ENCODE data around the gene TPRKB.
"Not testable (repeated sequence)": the region's sequence is repeated elsewhere in the genome, so short reads cannot be mapped to it uniquely, and the experiment has no call there.

TPRKB gene

DNA sequence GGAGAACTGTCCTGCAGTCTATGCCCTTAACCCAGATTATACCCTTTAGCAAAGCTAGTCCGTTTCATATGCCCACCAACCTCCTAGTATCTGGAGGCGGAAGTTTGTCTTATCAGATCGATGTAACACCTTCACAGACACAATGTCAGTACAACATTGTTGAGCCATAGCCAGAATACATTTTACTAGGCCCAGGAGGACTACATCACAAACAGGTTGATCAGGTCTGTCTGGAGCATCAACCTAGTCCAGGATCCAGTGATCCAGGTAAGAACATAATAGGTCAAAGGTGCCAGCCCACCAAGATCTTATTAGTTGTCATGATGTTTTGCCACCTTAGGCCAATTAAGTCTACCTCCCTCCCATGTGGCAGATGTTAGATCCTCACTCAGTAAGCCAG is 2.0 kb upstream of the TPRKB start:
- no peak for DNase-seq (ENCODE audit: low read depth)

DNA sequence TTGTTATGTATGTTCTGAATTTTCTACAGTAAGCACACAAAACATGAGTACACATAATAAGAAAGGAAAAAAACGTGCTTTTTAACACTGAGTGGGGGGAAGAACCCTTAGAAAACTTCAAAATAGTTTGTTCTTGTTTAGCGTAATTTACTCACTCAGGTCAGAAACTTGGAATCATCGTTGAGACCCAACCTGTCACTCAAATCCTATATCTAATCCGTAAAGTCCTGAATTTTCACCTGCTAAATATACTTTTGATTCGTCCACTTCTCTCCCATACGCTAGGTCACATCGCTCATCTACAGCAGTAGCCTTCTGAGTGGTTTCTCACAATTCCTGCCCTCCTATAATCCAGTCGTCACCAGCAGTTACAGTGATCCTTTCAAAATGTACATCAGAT is 767 bp downstream of the TPRKB start:
- DNase-seq (ENCODE audit: low read depth) = no peak

DNA sequence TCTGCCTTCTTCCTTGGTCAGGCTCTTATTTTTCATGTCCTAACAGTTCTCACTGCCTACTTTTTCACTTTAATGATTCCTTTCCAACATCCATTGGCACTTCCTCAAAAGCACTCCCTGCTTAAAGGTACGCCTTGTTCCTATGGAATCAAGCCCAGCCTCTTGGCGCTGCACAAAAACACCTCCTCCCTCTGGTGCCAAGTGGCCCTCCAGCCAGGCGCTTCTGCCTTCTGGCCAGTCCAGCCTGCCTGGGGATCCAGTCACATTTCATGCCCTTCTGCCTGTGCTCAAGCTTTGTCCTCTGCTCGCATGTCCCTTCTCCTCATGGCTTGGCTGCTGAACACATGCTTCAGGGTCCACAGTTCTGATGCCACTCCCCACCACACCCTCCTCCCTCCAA is 6.3 kb downstream of the TPRKB start:
- no peak for DNase-seq (ENCODE audit: low read depth)

DNA sequence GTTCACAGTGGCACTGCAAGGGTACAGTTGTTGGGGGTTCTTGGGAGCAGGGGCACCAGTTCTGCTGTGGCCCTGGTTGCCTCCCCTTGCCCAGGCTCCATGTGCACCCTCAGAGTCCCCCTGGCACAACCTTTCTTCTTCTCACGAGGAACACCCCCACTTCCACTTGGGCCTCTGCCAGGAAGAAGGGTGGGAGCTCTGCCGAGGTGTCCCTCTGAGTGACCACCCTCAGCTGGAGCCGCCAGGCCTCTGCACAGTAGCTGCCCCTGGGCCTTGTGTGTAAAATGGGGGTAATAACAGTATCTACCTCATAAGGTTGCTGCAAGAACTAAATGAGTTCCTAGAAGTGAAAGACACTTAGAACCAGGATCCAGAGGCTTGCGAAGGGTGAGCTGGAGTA is 8.4 kb downstream of the TPRKB start:
- DNase-seq (ENCODE audit: low read depth) = no peak

DNA sequence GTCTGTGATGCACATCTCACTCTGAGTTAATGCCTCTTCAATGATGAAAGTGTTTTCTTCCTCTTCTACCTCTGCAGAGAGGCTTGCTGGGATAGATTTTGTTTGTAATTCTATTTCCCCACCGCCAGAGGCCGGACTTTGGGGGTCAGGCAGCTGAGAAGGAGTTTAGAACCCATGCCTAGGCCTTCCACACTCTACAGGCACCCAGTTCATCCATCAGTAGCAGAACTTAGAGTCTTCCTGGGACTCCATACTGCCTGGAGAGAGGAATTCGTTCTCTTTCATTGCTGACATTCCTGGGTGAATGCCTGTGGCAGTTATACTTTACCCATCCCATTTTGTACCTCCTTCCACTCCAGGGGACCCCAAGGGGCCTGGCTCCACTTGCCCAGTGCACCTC is 9.1 kb downstream of the TPRKB start:
- no peak for DNase-seq (ENCODE audit: low read depth)

DNA sequence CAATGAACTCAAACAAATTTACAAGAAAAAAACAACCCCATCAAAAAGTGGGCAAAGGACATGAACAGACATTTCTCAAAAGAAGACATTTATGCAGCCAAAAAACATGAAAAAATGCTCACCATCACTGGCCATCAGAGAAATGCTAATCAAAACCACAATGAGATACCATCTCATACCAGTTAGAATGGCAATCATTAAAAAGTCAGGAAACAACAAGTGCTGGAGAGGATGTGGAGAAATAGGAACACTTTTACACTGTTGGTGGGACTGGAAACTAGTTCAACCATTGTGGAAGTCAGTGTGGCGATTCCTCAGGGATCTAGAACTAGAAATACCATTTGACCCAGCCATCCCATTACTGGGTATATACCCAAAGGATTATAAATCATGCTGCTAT is 10.5 kb downstream of the TPRKB start:
- DNase-seq (ENCODE audit: low read depth) = not testable (repeated sequence)

DNA sequence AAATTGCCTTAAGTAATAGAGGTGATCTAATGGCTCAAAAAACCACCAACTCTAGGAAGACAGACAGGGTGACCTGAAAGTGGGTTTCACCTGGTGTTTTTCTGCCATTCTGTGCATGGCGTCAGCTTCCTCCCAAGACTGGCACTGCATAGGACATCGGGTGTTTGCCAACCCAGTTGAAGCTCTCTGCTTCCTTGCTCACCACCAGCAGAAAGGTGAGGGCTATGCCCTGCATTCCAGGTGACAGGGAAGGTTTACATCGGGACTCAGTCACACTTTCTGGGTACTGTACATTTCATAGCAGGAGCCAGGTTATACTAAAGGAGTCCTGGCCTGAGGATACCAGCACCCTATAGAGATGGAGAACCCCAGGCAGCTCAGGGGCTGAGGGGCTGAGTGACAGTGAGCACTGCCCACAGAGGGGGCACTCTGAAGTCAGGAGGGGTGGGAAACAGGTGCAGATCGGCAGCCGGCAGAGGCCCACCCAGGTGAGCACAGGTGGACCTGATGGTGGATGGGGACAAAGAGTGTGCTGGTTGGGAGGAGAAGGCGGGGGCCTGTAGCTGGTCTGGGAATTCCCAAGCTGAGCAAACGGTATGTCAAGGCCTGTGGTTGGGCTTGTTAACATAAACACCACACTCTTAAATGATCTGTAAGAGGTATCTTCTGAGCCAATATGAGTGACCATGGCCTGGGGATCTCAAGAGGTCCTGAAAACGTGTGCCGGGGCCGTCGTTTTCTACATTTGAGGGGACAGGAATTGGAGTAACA is 18.1 kb downstream of the TPRKB start:
- DNase-seq (ENCODE audit: low read depth) = no peak

DNA sequence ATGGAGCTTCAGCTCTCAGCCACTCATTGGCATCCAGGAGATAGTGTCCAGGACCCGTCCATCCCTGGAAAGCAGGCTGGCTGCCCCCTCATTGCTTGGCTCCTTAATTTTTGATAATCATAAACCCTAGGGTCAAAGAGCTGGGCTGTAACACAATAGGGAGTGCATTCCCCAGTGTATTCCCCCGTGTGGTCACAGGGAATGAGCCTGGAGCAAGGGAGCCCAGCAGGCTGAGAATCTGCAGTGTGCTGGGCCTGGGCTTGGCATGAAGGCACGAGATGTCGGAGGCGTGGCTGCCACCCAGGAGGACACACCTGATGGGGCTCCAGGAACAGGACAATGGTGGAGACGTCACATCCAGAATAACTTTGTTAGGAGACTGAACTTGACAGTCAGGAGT is 18.7 kb downstream of the TPRKB start:
- DNase-seq (ENCODE audit: low read depth) = no peak

DNA sequence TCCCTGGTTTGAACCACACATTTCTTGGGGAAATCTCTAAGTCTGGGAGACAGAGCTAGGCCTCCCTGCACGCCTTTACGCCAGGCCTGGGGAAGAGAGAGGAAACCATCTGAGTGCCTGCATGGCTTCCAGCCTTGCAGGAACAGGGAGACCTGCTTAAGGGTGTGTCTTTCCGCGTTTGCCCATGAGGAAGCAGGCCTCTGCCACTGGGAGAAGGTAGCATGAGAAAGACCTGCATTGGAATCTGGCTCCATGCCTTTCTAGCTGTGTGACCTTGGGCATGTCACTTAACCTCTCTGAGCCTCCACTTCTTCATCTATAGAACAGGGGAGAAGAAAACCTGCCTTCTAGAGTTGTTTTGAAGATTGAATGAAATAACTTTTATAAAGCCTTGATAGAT is 19.4 kb downstream of the TPRKB start:
- DNase-seq (ENCODE audit: low read depth) = not testable (repeated sequence)

DNA sequence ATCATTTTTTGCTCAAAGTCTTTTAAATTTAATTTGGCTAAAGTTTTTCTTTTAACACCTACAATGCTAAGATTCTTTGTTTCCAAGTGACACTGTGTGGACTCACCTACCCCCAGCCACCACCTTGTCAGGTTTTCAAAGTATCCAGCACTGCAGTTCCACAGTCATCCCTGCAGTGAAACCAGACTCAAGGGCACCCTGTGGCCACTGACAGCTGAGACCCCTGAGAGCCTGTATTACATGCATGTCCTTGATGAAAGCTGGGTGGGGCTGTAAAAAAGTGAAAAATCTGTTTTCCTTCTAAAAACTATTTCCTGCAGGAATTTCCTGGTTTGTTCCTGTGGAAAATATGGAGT is 19.9 kb downstream of the TPRKB start:
- DNase-seq (ENCODE audit: low read depth) = no peak

DNA sequence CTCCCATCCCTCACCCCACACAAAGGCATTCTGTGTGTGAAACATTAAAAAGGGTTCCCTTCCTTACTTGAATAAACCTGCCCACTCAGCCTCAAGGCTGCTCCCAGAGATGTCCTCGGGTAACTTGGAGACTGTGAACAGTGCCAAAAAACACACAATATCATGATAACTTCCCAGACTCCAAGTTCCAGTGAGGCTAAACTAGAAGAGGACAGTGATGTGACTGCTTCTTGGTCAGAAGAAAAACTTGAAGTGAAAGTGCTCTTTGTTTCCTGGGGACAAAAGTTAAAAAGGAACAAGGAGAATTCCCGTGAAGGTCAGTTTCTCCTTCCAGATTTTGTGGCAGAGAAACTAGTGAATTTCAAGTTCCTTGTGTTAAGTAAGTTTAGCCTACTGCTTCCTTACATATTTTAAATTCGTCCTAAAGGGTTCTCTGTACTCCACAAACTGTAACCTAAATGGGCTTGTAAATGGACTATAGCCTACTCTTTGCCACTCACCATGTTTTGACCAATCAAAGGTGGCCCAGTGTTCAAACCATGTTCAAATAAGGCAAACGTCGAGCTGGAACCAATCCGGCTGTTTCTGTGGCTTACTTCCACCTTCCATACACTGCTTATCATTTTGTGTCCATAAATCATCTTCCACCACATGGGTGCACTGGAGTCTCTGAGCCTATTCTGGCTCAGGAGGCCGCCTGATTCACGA is 20.4 kb downstream of the TPRKB start:
- DNase-seq (ENCODE audit: low read depth) = no peak

DNA sequence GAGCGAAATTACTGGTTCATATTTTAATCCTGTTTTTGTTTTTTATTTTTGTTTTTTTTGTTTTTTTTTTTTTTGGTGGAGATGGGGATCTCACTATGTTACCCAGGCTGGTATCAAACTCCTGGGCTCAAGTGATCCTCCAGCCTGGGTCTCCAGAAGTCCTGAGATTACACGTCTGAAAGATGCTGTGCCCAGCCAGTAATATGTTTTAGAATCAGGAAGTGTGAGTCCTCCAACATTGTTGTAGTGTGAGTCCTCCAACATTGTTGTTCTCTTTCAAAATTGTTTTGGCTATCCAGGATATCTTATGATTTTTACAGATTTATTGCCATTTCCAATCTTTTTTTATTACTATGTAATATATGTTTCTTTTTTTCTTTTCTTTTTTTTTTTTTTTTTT is 23.1 kb downstream of the TPRKB start:
- DNase-seq (ENCODE audit: low read depth) = no peak

DNA sequence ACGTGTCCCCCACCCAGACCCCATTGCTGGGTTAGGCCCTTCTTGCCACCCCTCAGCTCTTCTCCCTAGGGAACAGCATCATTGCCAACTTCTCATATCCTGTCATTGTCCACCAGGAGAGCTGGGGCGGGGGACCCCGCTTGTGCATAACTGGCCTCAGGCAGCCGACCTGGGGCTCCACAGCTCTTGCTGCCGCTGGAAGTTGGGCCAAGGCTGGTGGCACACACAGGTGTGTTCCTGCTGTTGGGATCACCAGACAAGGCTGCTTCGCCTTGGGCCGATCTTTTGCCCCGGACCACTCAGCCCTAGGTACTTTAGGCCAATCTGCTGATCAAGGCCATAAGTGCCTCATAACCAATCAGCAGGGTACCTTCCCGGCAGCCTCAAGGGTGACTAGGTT is 28.6 kb downstream of the TPRKB start:
- DNase-seq (ENCODE audit: low read depth) = no peak

DNA sequence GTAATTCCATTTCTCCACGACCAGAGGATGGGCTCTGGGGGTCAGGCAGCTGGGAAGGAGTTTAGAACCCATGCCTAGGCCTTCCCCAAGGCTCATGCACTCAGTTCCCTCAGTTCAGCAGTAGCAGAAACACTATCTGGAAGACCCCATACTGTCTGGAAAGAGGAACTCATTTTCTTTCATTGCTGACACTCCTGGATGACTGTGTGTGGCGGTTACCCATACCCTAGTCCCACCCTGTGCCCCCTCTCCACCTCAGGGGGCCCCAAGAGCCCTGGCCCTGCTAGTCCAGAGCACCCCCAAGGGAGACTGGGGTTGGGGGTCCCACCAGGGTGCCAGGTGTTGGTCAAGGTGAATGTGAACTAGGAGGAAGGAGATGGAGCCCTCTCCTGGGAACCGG is 29.5 kb downstream of the TPRKB start:
- no peak for DNase-seq (ENCODE audit: low read depth)

DNA sequence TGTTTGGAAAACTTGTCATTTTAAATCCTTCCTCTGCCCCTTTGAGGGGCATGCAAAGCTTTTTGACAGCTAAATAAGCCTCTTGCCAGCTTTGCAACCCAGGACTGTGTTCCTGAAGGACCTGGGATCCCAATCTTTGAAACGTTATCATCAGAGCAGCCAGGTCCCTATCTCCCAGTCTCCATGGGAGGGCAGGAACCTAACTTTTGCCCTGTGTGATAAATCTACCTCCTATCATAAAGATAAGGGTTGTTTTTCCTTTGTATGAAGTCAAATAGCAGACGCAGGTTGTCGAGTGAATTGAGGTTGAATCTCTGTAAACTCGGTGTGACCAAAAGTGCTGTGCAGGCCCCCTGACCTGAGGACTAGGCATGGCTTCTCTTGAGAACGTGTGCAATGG is 30.1 kb downstream of the TPRKB start:
- DNase-seq (ENCODE audit: low read depth) = no peak

DNA sequence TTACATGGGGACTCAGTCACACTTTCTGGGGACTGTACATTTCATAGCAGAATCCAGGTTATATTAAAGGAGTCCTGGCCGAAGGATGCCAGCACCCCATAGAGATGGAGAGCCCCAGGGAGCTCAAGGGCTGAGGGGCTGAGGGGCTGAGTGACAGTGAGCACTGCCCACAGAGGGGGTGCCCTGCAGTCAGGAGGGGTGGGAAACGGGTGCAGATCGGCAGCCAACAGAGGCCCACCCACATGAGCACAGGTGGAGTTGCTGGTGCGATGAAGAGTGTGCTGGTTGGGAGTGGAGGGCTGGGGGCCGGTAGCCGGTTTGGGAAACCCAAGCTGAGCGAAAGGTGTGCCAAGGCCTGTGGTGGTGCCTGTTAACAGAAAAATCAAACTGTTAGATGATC is 32.1 kb downstream of the TPRKB start:
- DNase-seq (ENCODE audit: low read depth) = no peak

DNA sequence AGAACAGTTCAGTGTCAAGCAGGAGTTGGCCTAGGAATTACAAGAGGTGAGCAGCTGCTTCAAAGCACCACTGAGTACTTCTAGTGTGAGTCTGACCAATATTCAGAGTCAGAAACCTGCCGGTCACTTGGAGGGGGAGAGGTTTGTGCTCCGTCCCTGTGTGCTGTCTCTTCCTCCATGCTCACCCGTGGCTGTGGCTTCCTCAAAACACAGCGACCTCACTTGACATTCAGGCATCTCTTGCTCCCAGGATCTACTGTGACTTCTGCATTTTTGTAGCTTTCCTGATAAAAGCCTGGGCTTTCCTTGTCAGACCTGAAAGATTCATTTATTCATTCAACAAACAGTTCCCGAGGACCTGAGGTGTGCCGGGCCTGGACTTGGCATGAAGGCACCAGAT is 32.9 kb downstream of the TPRKB start:
- DNase-seq (ENCODE audit: low read depth) = no peak

DNA sequence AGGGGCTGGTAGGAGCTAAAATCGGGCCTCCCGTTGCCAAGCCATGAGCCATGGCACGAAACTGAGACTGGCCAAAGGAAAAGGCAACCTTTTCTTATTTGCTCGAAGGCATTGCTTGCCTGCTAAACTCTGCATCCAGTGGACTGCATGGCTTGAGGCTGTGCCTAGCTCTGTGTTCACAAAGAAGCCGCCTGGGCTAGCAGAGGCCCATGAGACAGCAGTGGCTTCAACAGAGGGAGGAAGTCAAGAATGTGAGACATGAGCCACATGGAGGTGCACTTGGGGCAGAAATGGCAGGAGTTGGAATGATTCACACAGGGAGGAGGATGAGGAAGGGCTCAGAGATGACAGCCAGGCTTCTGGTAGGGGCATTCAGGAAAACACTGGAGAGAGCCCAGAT is 33.5 kb downstream of the TPRKB start:
- no peak for DNase-seq (ENCODE audit: low read depth)

DNA sequence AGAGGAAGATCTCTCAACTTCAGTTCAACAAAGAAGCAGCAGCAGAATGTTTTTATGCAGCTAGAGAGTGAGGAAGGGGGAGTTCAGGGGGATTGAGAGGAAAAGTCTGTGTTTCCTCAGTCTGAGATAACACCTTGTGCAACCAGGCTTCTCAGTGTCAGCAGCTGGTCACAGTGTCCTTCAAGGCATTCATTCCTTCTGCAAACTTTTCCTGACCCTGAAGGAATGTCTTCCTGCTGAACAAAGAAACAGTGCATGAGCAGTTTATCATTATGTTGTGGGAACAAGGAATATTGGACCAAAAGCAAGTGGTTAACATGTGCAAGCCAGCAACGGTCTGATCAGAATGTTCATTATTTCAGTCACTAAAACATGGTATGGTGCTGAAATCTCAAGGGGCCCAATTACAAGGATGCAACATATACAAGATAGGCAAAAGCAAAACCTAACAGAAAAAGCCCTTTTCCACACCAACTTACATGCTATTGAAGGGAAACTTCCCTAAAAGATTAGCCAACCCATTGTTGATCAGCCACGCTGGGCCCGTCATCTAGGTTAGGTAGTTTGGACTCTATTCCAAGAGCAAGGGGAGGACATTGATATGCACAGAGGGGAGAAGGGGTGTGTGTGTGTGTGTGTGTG is 34.2 kb downstream of the TPRKB start:
- DNase-seq (ENCODE audit: low read depth) = not testable (repeated sequence)

DNA sequence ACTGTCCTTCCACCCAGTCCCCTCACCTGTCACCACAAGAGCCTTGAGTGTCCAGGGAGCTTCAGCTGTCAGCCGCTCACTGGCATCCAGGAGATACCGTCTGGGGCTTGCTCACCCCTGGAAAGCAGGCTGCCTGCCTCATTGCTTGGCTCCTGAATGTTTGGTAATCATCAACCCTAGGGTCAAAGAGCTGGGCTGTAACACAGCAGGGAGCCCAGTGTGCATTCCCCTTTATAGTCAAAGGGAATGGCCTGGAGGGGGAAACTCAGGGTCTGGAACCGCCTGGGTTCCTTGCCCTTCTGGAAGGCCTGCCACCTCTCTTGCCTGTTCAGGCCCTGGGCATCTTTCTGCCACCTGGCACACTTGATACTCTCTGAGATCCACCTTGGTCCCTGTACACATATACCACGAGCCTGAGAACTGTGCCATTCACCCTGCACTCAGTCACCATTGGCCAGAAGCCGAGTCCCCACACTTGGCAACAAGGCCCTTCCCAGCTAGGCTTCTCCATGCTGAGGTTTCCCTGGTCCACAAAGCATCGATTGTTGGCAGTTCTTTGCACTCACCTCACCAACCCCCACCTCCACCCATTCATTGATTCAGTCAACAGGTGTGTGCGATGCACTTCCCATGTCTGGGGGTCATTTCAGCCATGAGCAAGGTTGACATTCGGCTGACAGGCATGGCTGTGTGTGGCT is 35.0 kb downstream of the TPRKB start:
- DNase-seq (ENCODE audit: low read depth) = no peak

DNA sequence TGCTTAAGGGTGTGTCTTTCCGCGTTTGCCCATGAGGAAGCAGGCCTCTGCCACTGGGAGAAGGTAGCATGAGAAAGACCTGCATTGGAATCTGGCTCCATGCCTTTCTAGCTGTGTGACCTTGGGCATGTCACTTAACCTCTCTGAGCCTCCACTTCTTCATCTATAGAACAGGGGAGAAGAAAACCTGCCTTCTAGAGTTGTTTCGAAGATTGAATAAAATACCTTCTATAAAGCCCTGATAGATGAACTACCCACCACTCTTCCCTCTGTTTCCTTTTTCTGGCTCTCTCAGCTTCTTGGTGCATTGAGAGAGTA is 35.7 kb downstream of the TPRKB start:
- DNase-seq (ENCODE audit: low read depth) = not testable (repeated sequence)

DNA sequence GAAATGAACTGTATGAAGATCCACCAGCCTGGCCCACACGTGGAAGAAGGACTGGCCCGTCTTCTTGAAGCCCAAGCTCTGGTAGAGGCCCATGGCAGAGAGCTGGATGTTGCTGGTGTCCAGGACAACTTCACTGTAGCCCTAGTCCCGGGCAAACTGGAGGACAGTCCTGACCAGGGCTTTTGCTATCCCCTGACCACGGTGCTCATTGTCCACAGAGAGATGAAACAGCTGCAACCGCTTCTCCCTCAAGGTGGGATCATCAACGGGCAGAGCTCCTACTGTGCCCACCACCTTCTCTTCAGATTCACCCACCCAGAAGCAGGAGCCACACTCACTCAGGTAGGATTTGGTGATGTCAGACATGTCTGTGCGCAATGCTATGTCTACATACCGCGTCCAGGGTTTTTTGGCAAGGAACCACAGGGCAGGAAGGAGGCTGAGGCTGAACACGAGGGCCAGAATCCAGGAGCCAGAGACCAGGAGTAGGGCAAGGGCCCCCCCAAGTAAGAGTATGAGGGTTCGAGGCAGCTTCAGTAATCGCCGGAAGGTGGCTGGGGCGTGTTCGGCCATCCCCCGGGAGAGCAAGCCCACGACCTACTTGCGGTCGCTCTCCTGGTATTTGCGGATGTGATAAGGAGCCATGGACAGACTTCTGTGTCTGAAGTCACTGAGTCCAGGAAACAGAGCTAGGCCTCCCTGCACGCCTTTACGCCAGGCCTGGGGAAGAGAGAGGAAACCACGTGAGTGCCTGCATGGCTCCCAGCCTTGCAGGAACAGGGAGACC is 36.3 kb downstream of the TPRKB start:
- DNase-seq (ENCODE audit: low read depth) = no peak

All from T follicular helper cell (primary cell).